Vagina (tissue), 2 donors: ENCODE results near the gene IL6R. TPM values are rescaled to one million over a fixed set of nuclear protein-coding genes. Genes with fewer than 3 reads are reported as not detected.
"Not testable (repeated sequence)": the region's sequence is repeated elsewhere in the genome, so short reads cannot be mapped to it uniquely, and the experiment has no call there.

ENCODE experiments used
- DNase-seq, 2 donors: peaks; one replicate each; pipeline ENCODE4 v3.0.0-alpha.2; 2017; ENCODE audit errors: extremely low spot score in 2 of 2
- H3K27ac ChIP-seq: fragments of 200-600 bp; sonication (generic); one replicate; pipeline ENCODE4 v1.5.1; 2019
- H3K27me3 ChIP-seq: fragments of 200-600 bp; sonication (generic); one replicate; pipeline ENCODE4 v1.5.1; 2019
- H3K36me3 ChIP-seq, 2 donors: fragments of 200-600 bp; sonication (generic); one replicate each; pipeline ENCODE4 v1.5.1; 2017 to 2019
- H3K4me1 ChIP-seq: fragments of 200-600 bp; sonication (generic); one replicate; pipeline ENCODE4 v1.5.1; 2019
- H3K4me3 ChIP-seq, 2 donors: fragments of 200-600 bp; sonication (generic); 1 replicate in 1 of 2; 2 replicates in 1 of 2; pipeline ENCODE4 v1.5.1; 2016 to 2019
- H3K9me3 ChIP-seq: fragments of 200-600 bp; sonication (generic); one replicate; pipeline ENCODE4 v1.5.1; 2019
- POLR2A ChIP-seq, 2 donors: fragments of 450-650 bp; IDR thresholded peaks; one replicate each; pipeline ENCODE4 v1.6.1; 2017; ENCODE audit warnings: antibody characterized with exemption in 2 of 2, mild to moderate bottlenecking in 2 of 2, moderate library complexity in 2 of 2
- POLR2AphosphoS5 ChIP-seq, 2 donors: sonication (generic); formaldehyde crosslinking; IDR thresholded peaks; one replicate each; pipeline ENCODE4 v1.9.0; 2017; ENCODE audit warnings: antibody characterized with exemption in 2 of 2, mild to moderate bottlenecking in 2 of 2, low read depth in 1 of 2; ENCODE audit not compliant: insufficient read depth in 1 of 2
- intact Hi-C: fragments of 100-400 bp; cut with DNase I; formaldehyde crosslinking; loops from one replicate; pipeline ENCODE4 v1.15.1; 2023
- total RNA-seq: library from RNA; depleted of rRNA; stranded (reverse); fragments of >200 nt; gene quantifications from one replicate; pipeline ENCODE4 v1.2.3, GENCODE V29; 2016
- TF ChIP-seq, protein P1 (sequence below), 3 experiments: fragments of 450-650 bp in 2 of 3; fragments of 200-600 bp in 1 of 3; sonication (generic) in 1 of 3; IDR thresholded peaks; one replicate each; pipeline ENCODE4 v1.5.1; 2017 to 2019; ENCODE audit warnings: antibody characterized with exemption in 3 of 3, mild to moderate bottlenecking in 2 of 3, moderate library complexity in 2 of 3

IL6R gene
- total RNA-seq, 1 donor from 2014 or later, result 50.8 TPM

DNA sequence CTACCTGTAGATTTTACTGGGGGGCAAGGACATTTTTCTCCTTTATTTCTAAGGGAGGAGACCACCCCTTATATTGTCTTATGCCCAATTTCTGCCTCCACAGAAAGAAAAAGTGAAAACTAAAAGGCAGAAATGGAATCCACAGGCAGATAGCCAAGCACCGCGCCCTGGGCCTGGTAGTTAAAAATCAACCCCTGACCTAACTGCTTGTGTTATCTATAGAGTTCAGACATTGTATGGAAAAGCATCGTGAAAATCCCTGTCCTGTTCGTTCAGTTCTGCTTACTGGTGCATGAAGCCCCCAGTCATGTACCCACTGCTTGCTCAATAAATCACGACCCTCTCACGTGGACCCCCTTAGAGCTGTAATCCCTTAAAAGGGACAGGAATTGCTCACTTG lies 33.7 kb upstream of the IL6R start:
- Histone ChIP-seq H3K36me3 (no peaks in the 10 kb centered on the region), H3K27ac (no peak overlapping the region), H3K27me3 (no peaks in the 10 kb centered on the region), H3K4me3 (no peak overlapping the region), H3K9me3 (no peaks in the 10 kb centered on the region), H3K4me1 (no peaks in the 10 kb centered on the region)
- intact Hi-C loops, result no loop called here
- TF ChIP-seq, protein P1, sequence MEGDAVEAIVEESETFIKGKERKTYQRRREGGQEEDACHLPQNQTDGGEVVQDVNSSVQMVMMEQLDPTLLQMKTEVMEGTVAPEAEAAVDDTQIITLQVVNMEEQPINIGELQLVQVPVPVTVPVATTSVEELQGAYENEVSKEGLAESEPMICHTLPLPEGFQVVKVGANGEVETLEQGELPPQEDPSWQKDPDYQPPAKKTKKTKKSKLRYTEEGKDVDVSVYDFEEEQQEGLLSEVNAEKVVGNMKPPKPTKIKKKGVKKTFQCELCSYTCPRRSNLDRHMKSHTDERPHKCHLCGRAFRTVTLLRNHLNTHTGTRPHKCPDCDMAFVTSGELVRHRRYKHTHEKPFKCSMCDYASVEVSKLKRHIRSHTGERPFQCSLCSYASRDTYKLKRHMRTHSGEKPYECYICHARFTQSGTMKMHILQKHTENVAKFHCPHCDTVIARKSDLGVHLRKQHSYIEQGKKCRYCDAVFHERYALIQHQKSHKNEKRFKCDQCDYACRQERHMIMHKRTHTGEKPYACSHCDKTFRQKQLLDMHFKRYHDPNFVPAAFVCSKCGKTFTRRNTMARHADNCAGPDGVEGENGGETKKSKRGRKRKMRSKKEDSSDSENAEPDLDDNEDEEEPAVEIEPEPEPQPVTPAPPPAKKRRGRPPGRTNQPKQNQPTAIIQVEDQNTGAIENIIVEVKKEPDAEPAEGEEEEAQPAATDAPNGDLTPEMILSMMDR (IDR thresholded peaks at IDR 0.05), result no peak
- TF ChIP-seq POLR2A (IDR thresholded peaks at IDR 0.05), result no peak
- no peak for TF ChIP-seq POLR2AphosphoS5 (IDR thresholded peaks at IDR 0.05; ENCODE audit: insufficient read depth in 1 of 2, low read depth in 1 of 2)
- no peak for DNase-seq

DNA sequence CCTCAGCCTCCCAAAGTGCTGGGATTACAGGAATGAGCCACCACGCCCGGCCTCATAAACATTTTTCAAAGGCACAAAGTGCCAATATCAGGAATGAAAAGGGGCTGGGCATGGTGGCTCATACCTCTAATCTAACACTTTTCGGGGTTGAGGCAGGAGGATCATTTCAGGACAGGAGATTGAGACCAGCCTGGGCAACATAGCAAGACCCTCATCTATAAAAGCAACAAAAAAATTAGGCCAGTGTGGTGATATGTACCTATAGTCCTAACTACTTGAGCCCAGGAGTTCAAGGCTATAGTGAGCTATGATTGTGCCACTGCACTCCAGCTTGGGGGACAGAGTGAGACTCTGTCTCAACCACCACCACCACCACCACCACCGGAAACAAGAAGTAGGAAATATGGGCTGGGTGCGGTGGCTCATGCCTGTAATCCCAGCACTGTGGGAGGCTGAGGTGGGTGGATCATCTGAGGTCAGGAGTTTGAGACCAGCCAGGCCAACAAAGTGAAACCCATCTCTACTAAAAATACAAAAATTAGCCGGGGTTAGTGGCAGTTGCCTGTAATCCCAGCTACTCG lies 31.3 kb upstream of the IL6R start:
- H3K27me3 ChIP-seq, H3K9me3 ChIP-seq, H3K4me1 ChIP-seq, H3K27ac ChIP-seq, DNase-seq, H3K36me3 ChIP-seq, H3K4me3 ChIP-seq, intact Hi-C loops: not testable (repeated sequence)

DNA sequence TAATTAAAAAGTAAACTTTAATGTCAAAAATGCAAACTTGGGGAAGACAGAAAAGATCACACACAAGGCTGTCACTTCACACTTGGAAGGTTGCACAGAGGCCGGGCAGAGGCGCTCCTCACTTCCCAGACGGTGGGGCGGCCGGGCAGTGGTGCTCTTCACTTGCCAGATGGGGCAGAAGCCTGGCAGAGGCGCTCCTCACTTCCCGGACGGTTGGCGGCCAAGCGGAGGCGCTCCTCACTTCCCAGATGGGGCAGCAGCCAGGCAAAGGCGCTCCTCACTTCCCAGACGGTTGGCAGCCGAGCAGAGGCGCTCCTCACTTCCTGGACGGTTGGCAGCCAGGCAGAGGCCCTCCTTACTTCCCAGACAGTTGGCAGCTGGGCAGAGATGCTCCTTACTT lies 25.8 kb upstream of the IL6R start:
- Histone ChIP-seq H3K4me3 (no peak overlapping the region), H3K9me3 (no peaks in the 10 kb centered on the region), H3K36me3 (no peaks in the 10 kb centered on the region), H3K27ac (no peak overlapping the region), H3K27me3 (no peaks in the 10 kb centered on the region), H3K4me1 (no peaks in the 10 kb centered on the region)
- TF ChIP-seq, protein P1 (IDR thresholded peaks at IDR 0.05), result no peak
- TF ChIP-seq POLR2A (IDR thresholded peaks at IDR 0.05) (no peak), POLR2AphosphoS5 (IDR thresholded peaks at IDR 0.05; ENCODE audit: insufficient read depth in 1 of 2, low read depth in 1 of 2) (no peak)
- DNase-seq, result no peak
- intact Hi-C loops, result no loop called here

DNA sequence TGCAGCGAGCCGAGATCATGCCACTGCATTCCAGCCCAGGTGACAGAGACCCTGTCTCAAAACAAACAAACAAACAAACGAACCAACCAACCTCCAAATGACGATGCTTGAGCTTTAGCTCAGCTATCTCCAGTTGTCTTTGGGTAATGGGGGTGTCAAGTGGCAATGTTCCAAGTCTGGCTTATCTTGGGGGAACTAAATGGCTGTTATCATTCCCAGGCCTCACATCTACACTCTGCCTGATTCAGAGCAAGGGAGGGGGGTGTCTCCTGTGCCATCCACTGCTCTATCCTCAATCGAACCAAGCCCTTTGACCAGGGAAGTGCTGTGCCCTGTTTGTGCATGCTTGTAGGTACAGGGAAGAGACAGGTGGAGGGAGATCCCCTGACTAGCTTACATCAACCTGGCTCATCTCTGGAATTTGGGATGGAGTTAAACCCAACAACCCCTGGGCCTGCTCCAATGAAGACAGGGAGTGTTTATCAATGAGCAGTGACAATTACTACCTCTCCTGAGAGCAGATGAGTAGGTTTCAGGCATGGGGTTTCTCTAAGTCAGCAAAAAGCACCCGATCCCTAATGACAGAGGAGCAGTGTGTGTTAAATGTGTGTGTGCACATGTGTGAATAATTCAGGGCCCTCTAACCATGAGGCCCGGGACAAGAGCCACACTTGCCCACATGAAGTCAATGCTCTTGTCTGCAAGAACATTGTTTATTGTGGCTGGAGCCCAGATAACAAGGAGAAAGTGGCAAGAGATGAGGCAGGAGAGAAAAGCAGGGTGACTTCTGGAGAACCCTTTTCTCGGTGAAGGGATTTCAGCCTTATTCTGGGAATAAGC lies 20.3 kb upstream of the IL6R start:
- no peak for DNase-seq
- TF ChIP-seq, protein P1 (IDR thresholded peaks at IDR 0.05), result no peak
- TF ChIP-seq POLR2AphosphoS5 (IDR thresholded peaks at IDR 0.05; ENCODE audit: insufficient read depth in 1 of 2, low read depth in 1 of 2) (no peak), POLR2A (IDR thresholded peaks at IDR 0.05) (no peak)
- no peak overlapping the region for H3K4me3 ChIP-seq
- intact Hi-C loops, result no loop called here
- no peaks in the 10 kb centered on the region for H3K27me3 ChIP-seq
- H3K4me1 ChIP-seq, result no peaks in the 10 kb centered on the region
- H3K36me3 ChIP-seq, result no peaks in the 10 kb centered on the region
- H3K27ac ChIP-seq, result no peak overlapping the region
- H3K9me3 ChIP-seq, result no peaks in the 10 kb centered on the region

DNA sequence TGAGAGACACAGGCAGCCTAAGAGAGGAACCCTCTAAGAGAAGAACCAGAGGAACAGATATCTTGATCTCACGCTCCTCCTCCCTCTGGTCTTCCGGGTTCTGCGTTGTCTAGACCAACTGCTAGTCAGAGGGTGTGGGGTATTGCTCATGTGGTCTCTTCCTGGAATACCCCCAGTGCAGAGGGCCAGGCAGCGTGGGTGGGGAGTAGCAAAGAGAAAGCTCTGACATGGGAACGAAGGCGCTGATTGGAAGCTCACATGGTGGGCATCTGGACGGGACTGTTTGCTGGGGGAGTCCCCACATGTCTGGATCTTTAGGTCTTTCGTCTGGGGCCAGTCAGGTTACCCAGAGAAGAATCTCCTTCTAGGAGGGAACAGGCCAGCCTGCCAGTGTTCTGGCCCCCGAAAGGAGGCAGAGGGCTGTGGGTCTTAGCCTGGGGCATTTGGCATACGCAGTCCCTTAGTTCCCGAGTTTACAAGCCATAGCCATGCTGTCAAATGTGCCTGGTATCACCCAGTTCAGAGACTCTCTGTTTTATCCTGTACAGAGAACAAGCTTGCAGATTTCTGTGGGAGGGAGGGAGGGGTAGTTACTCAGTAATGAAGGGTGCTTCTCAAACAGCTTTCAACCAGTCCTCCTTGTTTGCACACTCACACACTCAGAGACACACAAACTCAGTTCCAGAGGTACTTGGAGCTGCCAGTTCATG lies 18.3 kb upstream of the IL6R start:
- TF ChIP-seq POLR2A (IDR thresholded peaks at IDR 0.05) (no peak), POLR2AphosphoS5 (IDR thresholded peaks at IDR 0.05; ENCODE audit: insufficient read depth in 1 of 2, low read depth in 1 of 2) (no peak)
- TF ChIP-seq, protein P1 (IDR thresholded peaks at IDR 0.05), result no peak
- Histone ChIP-seq H3K27me3 (no peaks in the 10 kb centered on the region), H3K27ac (no peak overlapping the region), H3K9me3 (no peaks in the 10 kb centered on the region), H3K4me1 (no peaks in the 10 kb centered on the region), H3K4me3 (no peak overlapping the region), H3K36me3 (no peaks in the 10 kb centered on the region)
- no peak for DNase-seq
- intact Hi-C loops, result no loop called here
